Endothelial cell of coronary artery (primary cell): ENCODE results near the gene SCAMP3. TPM values are rescaled to one million over a fixed set of nuclear protein-coding genes. Genes with fewer than 3 reads are reported as not detected.

Experiments
- total RNA-seq: library from RNA; depleted of rRNA; stranded (reverse); fragments of >200 nt; gene quantifications from 2 replicates; pipeline ENCODE4 v1.2.3, GENCODE V29; 2014

Gene SCAMP3
- 24.5 and 26.4 TPM in 2 replicates for total RNA-seq

DNA sequence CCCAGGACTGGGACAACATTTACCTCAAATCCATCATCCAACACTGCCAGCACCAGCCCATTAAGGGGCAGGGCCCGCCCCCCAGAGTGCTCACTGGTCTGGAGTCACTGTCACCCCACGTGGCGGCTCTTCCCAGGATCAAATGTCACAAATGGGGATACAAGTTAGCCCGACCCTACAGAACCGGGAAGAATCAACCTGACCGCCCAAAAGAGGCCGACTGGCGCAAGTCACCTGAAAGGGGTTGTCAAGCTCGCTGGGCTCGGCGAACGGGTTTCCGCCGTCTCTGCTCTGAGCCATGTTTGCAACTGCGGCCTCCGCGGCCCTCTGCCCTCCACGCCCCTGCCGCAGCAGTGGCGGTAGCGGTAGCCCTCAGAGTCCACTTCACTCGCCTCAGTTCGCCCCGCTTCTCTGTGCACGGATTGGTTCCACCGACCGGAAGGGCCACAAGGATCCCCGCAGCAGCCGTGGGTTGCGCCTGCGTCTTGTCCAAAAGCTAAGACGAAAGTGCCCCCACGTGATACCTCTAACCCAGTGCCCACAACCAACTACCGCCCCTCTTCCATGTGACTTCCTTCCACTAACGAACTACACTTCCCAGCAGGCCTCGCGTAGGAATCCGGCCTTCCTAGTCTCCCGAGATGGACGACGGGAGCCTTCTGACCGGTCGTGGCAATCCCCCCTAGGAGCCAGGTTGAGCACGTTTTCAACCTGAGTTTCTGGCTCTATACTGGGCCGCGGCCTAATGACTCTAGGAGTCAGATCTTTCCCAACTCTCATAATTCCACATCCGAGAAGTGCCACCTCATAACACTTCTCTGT lies at the start of gene SCAMP3:
Gene SCAMP3 (minus strand): TSS at position 509 of the 822 bp plus-strand sequence. CDS start 209 bp downstream, at position 300.

GRCh38 chr1:155308493-155309422 lies 46.6 kb upstream of the SCAMP3 start, which contains the start of gene FDPS:
Gene FDPS (plus strand): TSS chr1:155308866. CDS start chr1:155309790, 924 bp downstream.

DNA sequence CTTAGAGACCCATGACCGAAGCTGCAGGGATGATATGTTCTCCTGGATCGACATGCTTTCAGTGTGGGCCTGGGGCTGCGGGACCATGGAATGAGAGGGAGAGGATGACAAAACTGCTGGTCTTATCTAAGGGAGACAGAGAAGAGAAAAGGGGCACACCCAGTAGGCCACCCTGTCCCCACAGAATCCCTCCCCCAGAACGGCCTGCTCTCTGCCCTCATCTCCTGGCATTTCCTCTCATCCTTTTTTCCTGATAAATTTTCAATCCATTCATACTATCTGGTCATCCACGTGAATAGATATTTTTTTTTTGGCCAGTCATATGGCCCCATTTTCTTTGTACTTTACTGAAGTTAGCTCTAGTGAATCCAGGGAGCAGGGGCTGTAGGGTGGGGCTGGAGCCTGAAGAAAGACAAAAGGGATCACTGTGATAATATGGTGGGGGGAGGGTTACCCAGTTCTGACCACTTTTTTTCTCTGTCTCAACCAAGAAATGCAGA lies 39.2 kb upstream of the SCAMP3 start, which contains the start of gene PKLR:
Gene PKLR (minus strand): TSS at position 97 of the 500 bp plus-strand sequence. CDS start 43 bp downstream, at position 54.

GRCh38 chr1:155277070-155277901 lies 15.1 kb upstream of the SCAMP3 start, which contains the start of gene HCN3:
Gene HCN3 (plus strand): TSS chr1:155277463. CDS start chr1:155277591, 128 bp downstream.

DNA sequence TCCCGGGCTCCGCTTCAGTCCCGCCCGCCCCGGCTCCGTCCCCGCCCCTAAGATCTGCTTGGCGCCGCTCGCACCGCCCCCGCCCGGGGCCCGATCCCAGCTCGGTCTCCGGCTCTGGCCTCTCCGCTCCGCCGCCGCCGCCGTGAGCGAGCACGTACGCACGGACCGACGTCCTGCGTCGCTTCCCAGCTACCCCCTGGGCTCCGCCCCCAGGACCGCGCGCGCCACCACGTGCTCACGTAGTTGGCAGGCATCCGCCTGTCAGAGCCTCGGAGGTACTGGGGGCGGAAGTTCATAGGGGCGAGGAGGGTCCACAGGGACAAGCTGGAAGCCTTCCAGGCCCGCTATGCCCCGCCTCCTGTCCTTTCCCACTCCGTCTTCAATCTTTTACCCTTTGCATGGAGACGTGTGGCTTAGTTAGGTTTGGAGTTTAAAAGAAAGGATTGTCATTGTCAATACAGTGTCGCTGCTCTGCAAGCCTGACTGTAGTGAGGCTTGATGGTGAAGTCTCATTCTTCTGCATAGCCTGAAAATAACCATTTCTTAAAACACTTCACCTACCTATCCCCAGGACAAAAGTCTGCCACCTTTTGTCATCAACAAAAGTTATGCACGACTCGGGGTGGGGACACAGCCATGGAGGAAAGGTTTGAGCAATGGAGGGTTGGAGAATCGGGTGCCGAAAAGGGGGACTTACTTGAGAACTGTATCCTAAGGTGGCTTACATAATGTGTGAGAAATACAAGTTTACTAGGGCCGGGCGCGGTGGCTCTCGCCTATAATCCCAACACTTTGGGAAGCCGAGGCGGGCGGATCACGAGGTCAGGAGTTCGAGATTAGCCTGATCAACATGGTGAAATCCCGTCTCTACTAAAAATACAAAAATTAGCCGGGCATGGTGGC lies 11.4 kb upstream of the SCAMP3 start, which contains the start of gene CLK2:
Gene CLK2 (minus strand): TSS at position 162 of the 903 bp plus-strand sequence. CDS start 2,527 bp downstream, outside the sequence.

DNA sequence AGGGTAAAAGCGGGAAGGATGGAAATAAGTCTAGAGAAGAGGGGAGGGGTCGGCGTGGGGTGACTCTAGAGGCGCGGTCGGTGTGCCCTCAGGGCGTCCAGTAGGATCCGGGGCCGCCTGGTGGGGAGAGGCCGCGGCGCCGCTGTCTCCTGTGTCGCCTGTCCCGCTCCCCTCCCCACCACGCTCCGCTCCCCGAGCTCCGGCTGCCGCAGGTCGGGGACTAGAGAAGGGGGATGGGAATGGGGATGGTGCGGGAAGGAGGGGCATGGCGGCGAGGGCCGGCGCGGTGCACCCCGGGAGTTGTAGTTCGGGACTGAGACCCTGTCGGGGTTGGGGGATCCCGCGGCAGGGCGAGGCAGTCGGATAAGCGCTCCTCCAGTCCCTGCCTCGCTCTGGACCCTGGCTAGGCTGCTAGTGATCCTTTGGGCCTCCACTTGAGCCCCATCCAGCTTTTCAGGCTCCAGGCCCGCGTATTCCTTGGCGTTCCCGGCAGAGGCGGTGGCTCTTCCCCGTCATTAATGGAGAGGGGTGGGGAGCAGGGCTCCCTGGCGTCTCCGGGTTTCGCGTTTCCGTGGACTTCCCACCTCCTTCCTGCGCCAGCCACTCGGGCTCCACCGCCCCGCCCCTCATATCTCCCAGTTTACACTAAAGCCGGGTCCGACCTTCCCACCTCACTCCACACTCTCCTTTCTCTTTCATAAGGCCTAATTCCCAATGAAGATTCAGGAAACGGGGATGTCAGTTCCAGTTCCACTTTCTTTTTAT lies 6.7 kb downstream of the SCAMP3 start, which contains the start of gene ENTREP3:
Gene ENTREP3 (minus strand): TSS at position 241 of the 765 bp plus-strand sequence. CDS start 606 bp downstream, outside the sequence.

DNA sequence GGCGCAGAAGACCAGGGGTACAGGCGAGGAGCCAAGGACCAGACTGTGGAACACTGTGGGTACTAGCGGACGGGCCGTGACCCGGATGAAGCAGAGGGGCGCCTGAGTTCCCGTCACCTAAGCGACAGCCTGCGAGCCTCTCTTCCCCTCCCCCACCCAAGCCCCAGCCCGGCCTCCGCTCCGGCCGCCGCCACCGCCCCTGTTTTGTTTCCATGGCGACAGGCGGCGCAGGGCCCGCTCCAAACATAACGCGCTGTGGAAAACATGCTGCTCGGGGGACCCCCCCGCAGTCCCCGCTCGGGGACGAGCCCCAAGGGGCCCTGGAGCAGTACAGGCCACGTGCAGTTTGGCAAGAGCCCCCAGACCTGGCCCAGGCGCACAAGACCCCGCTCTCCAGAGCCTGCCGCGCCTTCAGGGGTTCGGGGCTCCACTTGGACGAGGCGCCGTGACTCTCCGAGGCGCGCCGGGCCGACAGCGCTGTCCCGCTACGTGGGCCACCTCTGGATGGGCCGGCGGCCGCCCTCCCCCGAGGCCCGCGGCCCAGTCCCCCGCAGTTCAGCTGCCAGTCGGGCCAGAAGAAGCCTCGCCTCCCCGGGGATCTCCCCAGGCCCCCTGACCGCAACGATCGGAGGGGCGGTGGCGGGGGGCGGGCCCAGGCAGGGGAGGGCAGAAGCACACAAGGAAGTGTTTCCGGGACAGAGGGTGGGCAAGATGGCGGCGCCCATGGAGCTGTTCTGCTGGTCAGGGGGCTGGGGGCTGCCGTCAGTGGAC lies 53.4 kb downstream of the SCAMP3 start, which contains the start of gene MTX1:
Gene MTX1 (plus strand): TSS at position 155 of the 771 bp plus-strand sequence. CDS start 110 bp downstream, at position 265.

GRCh38 chr1:155207806-155208540 lies 54.2 kb downstream of the SCAMP3 start, which contains the start of gene THBS3:
Gene THBS3 (minus strand): TSS chr1:155207897. CDS start chr1:155207876, 21 bp downstream.

Other genes starting within 250 kb of the SCAMP3 start
- 0.09 TPM in 1 of 2 replicates, not detected in the other for gene DCST2, start 228.6 kb downstream of the SCAMP3 start, total RNA-seq
- gene DCST1, start 228.5 kb downstream of the SCAMP3 start, total RNA-seq = not detected in 2 replicates
- 279 and 339 TPM in 2 replicates for gene ADAM15, start 211.0 kb downstream of the SCAMP3 start, total RNA-seq
- 8.7 and 11.3 TPM in 2 replicates for gene EFNA4, start 198.6 kb downstream of the SCAMP3 start, total RNA-seq
- 1.0 and 1.6 TPM in 2 replicates for gene EFNA3, start 183.5 kb downstream of the SCAMP3 start, total RNA-seq
- gene EFNA1, start 134.5 kb downstream of the SCAMP3 start, total RNA-seq = 62.8 and 82.9 TPM in 2 replicates
- 20.9 and 25.9 TPM in 2 replicates for gene SLC50A1, start 126.5 kb downstream of the SCAMP3 start, total RNA-seq
- gene DPM3, start 121.8 kb downstream of the SCAMP3 start, total RNA-seq = 29.1 and 35.1 TPM in 2 replicates
- 96.6 and 105 TPM in 2 replicates for gene KRTCAP2, start 89.1 kb downstream of the SCAMP3 start, total RNA-seq
- 4.9 and 5.9 TPM in 2 replicates for gene TRIM46, start 88.5 kb downstream of the SCAMP3 start, total RNA-seq
- 12.9 and 13.5 TPM in 2 replicates for gene THBS3, start 54.5 kb downstream of the SCAMP3 start, total RNA-seq
- gene MTX1, start 53.7 kb downstream of the SCAMP3 start, total RNA-seq = 37.1 and 45.6 TPM in 2 replicates
- gene ENTREP3, start 6.9 kb downstream of the SCAMP3 start, total RNA-seq = 2.8 and 5.6 TPM in 2 replicates
- gene CLK2, start 11.1 kb upstream of the SCAMP3 start, total RNA-seq = 20.2 and 29.8 TPM in 2 replicates
- gene HCN3, start 15.1 kb upstream of the SCAMP3 start, total RNA-seq = 0.56 and 0.90 TPM in 2 replicates
- gene PKLR, start 39.1 kb upstream of the SCAMP3 start, total RNA-seq = under 0.01 TPM in 1 of 2 replicates, not detected in the other
- 151 and 294 TPM in 2 replicates for gene FDPS, start 46.5 kb upstream of the SCAMP3 start, total RNA-seq
- gene RUSC1, start 58.5 kb upstream of the SCAMP3 start, total RNA-seq = 8.5 and 10.1 TPM in 2 replicates